Ascending aorta (tissue), 2 donors: ENCODE data around the gene PRKCQ. TPM values are rescaled to one million over a fixed set of nuclear protein-coding genes. Genes with fewer than 3 reads are reported as not detected.

Source experiments
- DNase-seq, 2 donors: peaks; one replicate each; pipeline ENCODE4 v3.0.0-alpha.2; 2019; ENCODE audit warnings: low spot score in 2 of 2
- H3K27ac ChIP-seq, 2 donors: fragments of 200-600 bp; sonication (generic); one replicate each; pipeline ENCODE4 v1.5.1; 2016 to 2017; ENCODE audit warnings: mild to moderate bottlenecking in 1 of 2
- H3K27me3 ChIP-seq: fragments of 200-600 bp; sonication (generic); one replicate; pipeline ENCODE4 v1.5.1; 2017
- H3K36me3 ChIP-seq, 2 donors: fragments of 200-600 bp; sonication (generic); one replicate each; pipeline ENCODE4 v1.5.1; 2016
- H3K4me1 ChIP-seq, 2 donors: fragments of 200-600 bp; sonication (generic); one replicate each; pipeline ENCODE4 v1.5.1; 2016 to 2017; ENCODE audit warnings: mild to moderate bottlenecking in 1 of 2
- H3K4me3 ChIP-seq, 2 donors: fragments of 200-600 bp; sonication (generic); one replicate each; pipeline ENCODE4 v1.5.1; 2016 to 2017; ENCODE audit warnings: mild to moderate bottlenecking in 1 of 2
- H3K9me3 ChIP-seq, 2 donors: fragments of 200-600 bp; sonication (generic); one replicate each; pipeline ENCODE4 v1.5.1; 2016
- CTCF ChIP-seq, 3 experiments: fragments of 200-600 bp in 2 of 3; fragments of 450-650 bp in 1 of 3; sonication (generic) in 2 of 3; IDR thresholded peaks; one replicate each; pipeline ENCODE4 v1.5.1; 2016 to 2019; ENCODE audit warnings: antibody characterized with exemption in 3 of 3, mild to moderate bottlenecking in 1 of 3, moderate library complexity in 1 of 3
- intact Hi-C: fragments of 100-400 bp; cut with DNase I; formaldehyde crosslinking; loops from one replicate; pipeline ENCODE4 v1.15.1; 2023
- total RNA-seq: library from RNA; depleted of rRNA; stranded (reverse); fragments of >200 nt; gene quantifications from one replicate; pipeline ENCODE4 v1.1.0, GENCODE V29; 2016

Gene PRKCQ
- total RNA-seq, 1 donor from 2014 or later = not detected

- H3K9me3 ChIP-seq = no peaks in the 10 kb centered on the region
- intact Hi-C loops = no loop called here
- H3K4me3 ChIP-seq = no peak overlapping the region
- no peak for TF ChIP-seq CTCF (IDR thresholded peaks at IDR 0.05)
- no peaks in the 10 kb centered on the region for H3K36me3 ChIP-seq
- H3K27ac ChIP-seq = no peak overlapping the region
- no peaks in the 10 kb centered on the region for H3K27me3 ChIP-seq
- H3K4me1 ChIP-seq = no peaks in the 10 kb centered on the region
- no peak for DNase-seq
Measured at GRCh38 chr10:6514180-6514579, 65.9 kb downstream of the PRKCQ start.

- no peak for TF ChIP-seq CTCF (IDR thresholded peaks at IDR 0.05)
- H3K9me3 ChIP-seq = no peaks in the 10 kb centered on the region
- no peaks in the 10 kb centered on the region for H3K27me3 ChIP-seq
- DNase-seq = no peak
- H3K4me3 ChIP-seq = no peak overlapping the region
- no peaks in the 10 kb centered on the region for H3K36me3 ChIP-seq
- intact Hi-C loops = no loop called here
- H3K27ac ChIP-seq = no peak overlapping the region
- H3K4me1 ChIP-seq = no peaks in the 10 kb centered on the region
Measured at GRCh38 chr10:6513476-6513875, 66.6 kb downstream of the PRKCQ start.

GRCh38 chr10:6512182-6512581 is 67.9 kb downstream of the PRKCQ start:
- TF ChIP-seq CTCF (IDR thresholded peaks at IDR 0.05) = no peak
- Histone ChIP-seq H3K4me1 (no peaks in the 10 kb centered on the region), H3K4me3 (no peak overlapping the region), H3K36me3 (no peaks in the 10 kb centered on the region), H3K27me3 (no peaks in the 10 kb centered on the region), H3K9me3 (no peaks in the 10 kb centered on the region), H3K27ac (no peak overlapping the region)
- intact Hi-C loops = no loop called here
- DNase-seq = no peak

GRCh38 chr10:6511347-6511746 is 68.7 kb downstream of the PRKCQ start:
- Histone ChIP-seq H3K9me3 (no peaks in the 10 kb centered on the region), H3K27me3 (no peaks in the 10 kb centered on the region), H3K4me3 (no peak overlapping the region), H3K27ac (no peak overlapping the region), H3K4me1 (no peaks in the 10 kb centered on the region), H3K36me3 (no peaks in the 10 kb centered on the region)
- intact Hi-C loops = no loop called here
- no peak for TF ChIP-seq CTCF (IDR thresholded peaks at IDR 0.05)
- DNase-seq = no peak

- no peaks in the 10 kb centered on the region for H3K9me3 ChIP-seq
- H3K36me3 ChIP-seq = no peaks in the 10 kb centered on the region
- H3K27ac ChIP-seq = no peak overlapping the region
- H3K4me3 ChIP-seq = no peak overlapping the region
- H3K4me1 ChIP-seq = no peaks in the 10 kb centered on the region
- TF ChIP-seq CTCF (IDR thresholded peaks at IDR 0.05) = no peak
- intact Hi-C loops = no loop called here
- H3K27me3 ChIP-seq = no peaks in the 10 kb centered on the region
- DNase-seq = no peak
Measured at GRCh38 chr10:6507311-6507710, 72.8 kb downstream of the PRKCQ start.

- no peaks in the 10 kb centered on the region for H3K27me3 ChIP-seq
- H3K27ac ChIP-seq = no peak overlapping the region
- TF ChIP-seq CTCF (IDR thresholded peaks at IDR 0.05) = no peak
- DNase-seq = no peak
- intact Hi-C loops = no loop called here
- no peak overlapping the region for H3K4me3 ChIP-seq
- H3K36me3 ChIP-seq = no peaks in the 10 kb centered on the region
- H3K9me3 ChIP-seq = no peaks in the 10 kb centered on the region
- H3K4me1 ChIP-seq = no peaks in the 10 kb centered on the region
Measured at GRCh38 chr10:6505300-6505699, 74.8 kb downstream of the PRKCQ start.
